Fibroblast of villous mesenchyme (primary cell): ENCODE results near the gene TBC1D5. TPM values are rescaled to one million over a fixed set of nuclear protein-coding genes. Genes with fewer than 3 reads are reported as not detected.

Source experiments
- DNase-seq: peaks from one replicate; pipeline ENCODE4 v3.0.0-alpha.2; 2010; ENCODE audit warnings: low read depth
- H3K4me3 ChIP-seq: 2 replicates; pipeline ENCODE4 v1.5.1; 2011; ENCODE audit warnings: low read depth, mild to moderate bottlenecking, low read length
- CTCF ChIP-seq: IDR thresholded peaks from 2 replicates; pipeline ENCODE4 v1.5.1; 2012; ENCODE audit warnings: low read depth, mild to moderate bottlenecking, low read length; ENCODE audit not compliant: insufficient read depth
- total RNA-seq: library from RNA; depleted of rRNA; stranded (reverse); fragments of >200 nt; gene quantifications from 2 replicates; pipeline ENCODE4 v1.2.3, GENCODE V29; 2012

The TBC1D5 gene
- total RNA-seq, 1 donor: 107 TPM

- DNase-seq: no peak
- TF ChIP-seq CTCF: no peak
- H3K4me3 ChIP-seq: no peak overlapping the region
These were observed 589.2 kb downstream of the TBC1D5 start for GRCh38 chr3:17153209-17153608.

- DNase-seq: no peak
- TF ChIP-seq CTCF: no peak
- no peak overlapping the region for H3K4me3 ChIP-seq
These were observed 590.6 kb downstream of the TBC1D5 start for GRCh38 chr3:17151598-17152373.

GRCh38 chr3:17149076-17149475, 593.4 kb downstream of the TBC1D5 start:
- DNase-seq: no peak
- H3K4me3 ChIP-seq: no peak overlapping the region
- no peak for TF ChIP-seq CTCF

GRCh38 chr3:17144665-17144993, 597.8 kb downstream of the TBC1D5 start:
- no peak for TF ChIP-seq CTCF
- DNase-seq: no peak

GRCh38 chr3:17143893-17144664, 598.4 kb downstream of the TBC1D5 start:
- no peak for TF ChIP-seq CTCF
- H3K4me3 ChIP-seq: no peak overlapping the region
- no peak for DNase-seq

More at GRCh38 chr3:17144665-17144993, 597.8 kb downstream of the TBC1D5 start:
- H3K4me3 ChIP-seq: no peak overlapping the region

DNA sequence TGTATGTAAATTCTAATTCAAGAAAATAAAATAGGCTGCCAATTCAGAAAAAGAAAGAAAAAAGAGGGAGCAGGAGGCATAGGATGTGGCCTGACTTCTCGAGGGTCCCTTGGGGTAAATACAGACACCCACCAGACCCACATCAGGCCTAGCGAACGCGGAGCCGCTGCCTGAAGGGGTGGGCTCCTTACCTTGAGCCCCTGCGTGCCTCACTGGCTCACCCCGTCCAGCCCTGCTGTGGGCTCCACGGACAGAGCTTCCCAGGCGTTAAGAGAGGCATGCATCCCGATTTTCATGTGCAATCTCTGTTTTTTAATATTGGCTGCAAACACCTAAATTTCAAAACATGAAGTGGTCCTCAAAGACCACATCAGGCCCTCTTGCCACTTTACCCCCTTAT, 599.9 kb downstream of the TBC1D5 start:
- H3K4me3 ChIP-seq: no peak overlapping the region
- TF ChIP-seq CTCF: no peak
- DNase-seq: no peak
